ENCODE data around the gene CIART.
"Not testable (repeated sequence)": the region's sequence is repeated elsewhere in the genome, so short reads cannot be mapped to it uniquely, and the experiment has no call there.

CIART gene, protein sequence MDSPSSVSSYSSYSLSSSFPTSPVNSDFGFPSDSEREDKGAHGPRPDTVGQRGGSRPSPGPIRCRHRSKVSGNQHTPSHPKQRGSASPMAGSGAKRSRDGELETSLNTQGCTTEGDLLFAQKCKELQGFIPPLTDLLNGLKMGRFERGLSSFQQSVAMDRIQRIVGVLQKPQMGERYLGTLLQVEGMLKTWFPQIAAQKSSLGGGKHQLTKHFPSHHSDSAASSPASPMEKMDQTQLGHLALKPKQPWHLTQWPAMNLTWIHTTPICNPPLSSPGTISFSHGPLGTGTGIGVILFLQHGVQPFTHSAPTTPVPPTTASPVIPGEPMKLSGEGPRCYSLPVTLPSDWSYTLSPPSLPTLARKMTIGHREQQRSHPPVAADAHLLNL

DNA sequence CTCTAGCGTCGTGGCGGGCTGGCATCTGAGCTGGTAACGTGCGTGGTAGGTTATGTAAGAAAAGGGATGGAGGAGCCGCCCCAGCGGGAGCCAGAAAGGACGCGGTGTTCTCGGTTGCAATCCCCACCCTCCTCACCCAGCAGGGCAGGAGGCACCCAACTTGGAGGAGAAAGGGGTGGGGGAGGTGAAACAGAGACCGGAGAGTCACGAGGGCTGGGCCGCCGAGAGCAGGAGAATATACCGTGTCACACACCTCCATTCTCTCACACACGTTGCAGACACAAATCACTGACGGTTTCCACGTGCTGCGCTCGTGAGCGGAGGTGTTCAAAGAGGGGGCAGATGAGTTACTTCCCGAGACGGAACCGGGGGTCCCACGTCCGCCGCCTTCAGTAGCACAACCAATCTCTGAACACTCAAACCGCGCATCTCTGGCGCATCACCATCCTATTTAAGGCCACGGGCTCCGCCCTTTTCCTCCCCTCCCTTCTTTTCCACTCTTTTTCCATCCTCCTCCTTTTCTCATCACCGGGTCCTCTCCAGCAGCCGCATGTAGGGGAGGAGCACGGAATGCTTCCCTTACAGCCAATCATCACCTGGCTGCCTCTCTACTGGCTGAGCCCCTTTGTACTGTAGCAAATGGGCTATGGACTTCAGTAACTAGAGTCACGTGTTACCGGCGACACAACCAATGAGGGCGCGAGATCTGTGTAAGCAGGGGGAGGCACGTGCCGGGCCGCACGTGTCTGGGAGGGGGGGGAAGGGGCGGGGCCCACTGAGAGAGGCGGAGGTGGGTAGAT is at the start of gene CIART:
TSS of gene CIART (plus strand) at position 797 of the 800 bp plus-strand sequence. CDS start 714 bp downstream, outside the sequence.
- H3K4me3 ChIP-seq (ENCODE audit: low read depth, low read length): peak within 1 kb of the TSS; percentile 61
- TF ChIP-seq, protein P1, sequence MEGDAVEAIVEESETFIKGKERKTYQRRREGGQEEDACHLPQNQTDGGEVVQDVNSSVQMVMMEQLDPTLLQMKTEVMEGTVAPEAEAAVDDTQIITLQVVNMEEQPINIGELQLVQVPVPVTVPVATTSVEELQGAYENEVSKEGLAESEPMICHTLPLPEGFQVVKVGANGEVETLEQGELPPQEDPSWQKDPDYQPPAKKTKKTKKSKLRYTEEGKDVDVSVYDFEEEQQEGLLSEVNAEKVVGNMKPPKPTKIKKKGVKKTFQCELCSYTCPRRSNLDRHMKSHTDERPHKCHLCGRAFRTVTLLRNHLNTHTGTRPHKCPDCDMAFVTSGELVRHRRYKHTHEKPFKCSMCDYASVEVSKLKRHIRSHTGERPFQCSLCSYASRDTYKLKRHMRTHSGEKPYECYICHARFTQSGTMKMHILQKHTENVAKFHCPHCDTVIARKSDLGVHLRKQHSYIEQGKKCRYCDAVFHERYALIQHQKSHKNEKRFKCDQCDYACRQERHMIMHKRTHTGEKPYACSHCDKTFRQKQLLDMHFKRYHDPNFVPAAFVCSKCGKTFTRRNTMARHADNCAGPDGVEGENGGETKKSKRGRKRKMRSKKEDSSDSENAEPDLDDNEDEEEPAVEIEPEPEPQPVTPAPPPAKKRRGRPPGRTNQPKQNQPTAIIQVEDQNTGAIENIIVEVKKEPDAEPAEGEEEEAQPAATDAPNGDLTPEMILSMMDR (IDR thresholded peaks at IDR 0.05; ENCODE audit: low read depth, low read length): no peak

DNA sequence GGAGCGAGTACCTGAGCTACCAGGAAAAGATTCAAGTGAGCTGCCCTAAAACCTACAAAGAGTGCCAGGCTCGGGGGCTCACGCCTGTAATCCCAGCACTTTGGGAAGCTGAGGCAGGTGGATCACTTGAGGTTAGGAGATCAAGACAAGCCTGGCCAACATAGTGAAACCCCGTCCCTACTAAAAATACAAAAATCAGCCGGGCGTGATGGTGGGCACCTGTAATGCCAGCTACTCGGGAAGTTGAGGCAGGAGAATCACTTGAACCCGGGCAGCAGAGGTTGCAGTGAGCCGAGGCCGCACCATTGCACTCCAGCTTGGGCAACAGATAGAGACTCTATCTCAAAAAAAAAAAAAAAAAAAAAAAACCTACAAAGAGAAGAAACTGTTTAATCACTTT is 49.4 kb upstream of the CIART start:
- H3K4me3 ChIP-seq (ENCODE audit: low read depth, low read length): not testable (repeated sequence)

DNA sequence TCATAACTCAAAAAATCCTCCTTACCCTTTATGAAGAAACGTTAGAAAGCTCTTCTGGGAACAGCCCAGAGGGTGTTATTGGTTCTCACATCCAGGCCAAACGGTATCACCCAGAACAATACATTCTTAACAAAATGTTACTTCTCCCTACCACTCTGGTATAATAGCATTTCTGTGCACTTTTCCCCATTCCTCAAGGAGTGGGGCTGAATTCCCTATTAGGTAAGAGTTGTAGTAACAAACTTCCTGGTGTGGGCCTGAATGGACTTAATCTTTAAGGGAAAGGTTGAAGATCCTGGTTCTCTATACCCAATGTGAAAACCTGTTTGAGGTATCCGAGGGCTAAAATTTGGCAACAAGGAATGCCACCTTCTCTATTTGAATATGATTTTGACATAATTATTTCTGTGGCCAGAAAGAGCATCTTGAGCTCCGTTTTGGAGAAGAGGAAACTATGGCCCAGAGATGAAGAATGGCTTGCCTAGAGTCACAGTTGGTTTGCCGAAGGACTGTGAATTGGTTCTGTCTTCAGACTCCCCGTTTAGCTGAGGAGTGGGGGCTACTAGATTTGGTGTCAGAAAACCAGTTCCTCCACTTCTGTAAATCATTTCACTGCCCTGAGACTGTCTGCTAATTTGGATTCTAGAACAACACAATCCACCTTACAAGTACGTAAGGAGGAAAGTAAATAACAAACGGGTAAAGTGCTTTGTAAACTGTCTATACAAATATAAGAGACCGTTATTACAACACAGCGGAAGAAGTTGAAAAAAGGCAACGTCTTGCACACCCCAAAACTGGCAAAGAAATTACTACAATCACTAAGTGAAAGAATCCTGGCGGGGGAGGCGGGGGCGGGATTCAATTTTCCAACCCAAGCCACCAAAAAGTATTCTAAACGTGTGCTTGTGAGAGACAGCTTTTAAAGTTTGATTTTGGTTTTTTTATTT is 48.7 kb upstream of the CIART start:
- TF ChIP-seq, protein P1 (IDR thresholded peaks at IDR 0.05; ENCODE audit: low read depth, low read length): no peak
- H3K4me3 ChIP-seq (ENCODE audit: low read depth, low read length): peak overlapping the region; percentile 76

DNA sequence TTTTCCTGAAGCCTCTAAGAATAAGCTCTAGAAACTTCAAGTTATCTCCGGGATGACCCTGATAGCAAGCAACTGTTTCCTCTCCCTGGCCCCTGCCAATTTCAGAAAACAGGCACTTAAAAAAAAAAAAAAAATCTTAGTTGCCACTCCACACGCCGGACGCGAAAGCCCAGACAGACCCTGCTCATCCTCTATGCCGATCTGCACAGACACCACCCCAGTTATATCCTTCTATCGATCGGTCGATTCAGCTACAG is 48.1 kb upstream of the CIART start:
- TF ChIP-seq, protein P1 (IDR thresholded peaks at IDR 0.05; ENCODE audit: low read depth, low read length): no peak
- peak overlapping the region; percentile 76 for H3K4me3 ChIP-seq (ENCODE audit: low read depth, low read length)

DNA sequence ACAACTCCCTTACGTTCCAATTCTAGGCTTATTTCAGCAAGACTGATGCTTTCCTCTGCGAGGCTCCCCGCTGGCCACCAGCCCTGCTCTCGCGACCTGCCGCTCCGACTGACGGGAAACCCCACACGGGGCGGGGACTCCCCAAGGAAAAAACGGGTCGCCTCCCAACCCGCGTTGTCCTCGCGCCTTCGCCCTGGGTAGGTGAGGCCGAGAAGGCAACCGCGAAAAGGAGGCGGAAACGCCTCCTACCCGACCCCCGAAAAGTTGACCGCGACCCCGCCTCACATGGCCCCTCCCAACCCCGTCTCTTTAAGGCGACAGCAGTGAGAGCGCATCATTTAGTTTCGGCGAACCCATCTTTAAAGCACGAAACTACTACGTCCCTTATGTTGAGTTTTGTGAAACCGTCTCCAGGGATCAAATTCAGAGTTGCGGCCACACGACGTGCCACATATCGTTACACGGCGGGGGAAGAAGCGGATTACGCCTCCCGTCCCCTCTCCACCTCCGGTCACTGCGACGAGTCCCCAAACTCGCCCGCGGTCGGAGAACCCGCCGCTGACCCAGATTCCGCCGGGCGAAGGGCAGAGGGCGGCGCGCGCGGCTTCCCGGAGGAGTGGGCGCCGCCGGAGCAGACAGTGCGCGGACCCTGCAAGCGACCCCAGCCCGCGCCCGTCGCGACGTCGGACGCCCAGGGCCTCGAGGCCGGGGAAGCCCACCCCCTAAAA is 47.6 kb upstream of the CIART start:
- TF ChIP-seq, protein P1 (IDR thresholded peaks at IDR 0.05; ENCODE audit: low read depth, low read length): no peak
- peak overlapping the region; percentile 76 for H3K4me3 ChIP-seq (ENCODE audit: low read depth, low read length)

DNA sequence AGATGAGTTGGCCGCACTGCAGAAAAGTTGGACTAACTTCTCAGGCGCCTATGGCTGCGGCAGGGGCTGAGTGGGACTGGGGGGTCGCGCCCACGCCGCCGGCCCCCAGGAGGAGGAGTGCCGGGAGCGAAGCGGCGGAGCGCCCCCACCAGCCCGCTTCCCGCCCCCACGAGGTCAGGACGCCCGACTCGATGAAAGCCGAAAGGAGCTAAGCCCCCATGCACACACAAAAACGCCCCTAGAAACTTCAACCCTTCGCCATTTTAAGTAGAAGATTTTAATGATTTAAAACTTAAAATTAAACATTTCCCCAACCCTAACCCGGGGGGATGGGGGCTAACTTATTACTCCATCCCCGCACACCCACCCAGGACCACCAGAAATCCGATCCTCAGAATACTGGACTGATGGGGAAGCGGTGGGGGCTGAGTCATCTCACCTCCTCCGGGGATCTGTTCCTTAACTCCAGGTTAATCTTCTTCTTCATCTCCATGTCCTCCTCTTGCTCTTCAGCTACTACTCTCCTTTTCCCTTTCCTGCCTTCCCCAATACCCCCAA is 47.0 kb upstream of the CIART start:
- H3K4me3 ChIP-seq (ENCODE audit: low read depth, low read length): peak overlapping the region; percentile 76
- TF ChIP-seq, protein P1 (IDR thresholded peaks at IDR 0.05; ENCODE audit: low read depth, low read length): no peak
